ENCODE results near the gene CYLD. TPM values are rescaled to one million over a fixed set of nuclear protein-coding genes. Genes with fewer than 3 reads are reported as not detected.

Gene CYLD
- total RNA-seq, 1 donor from 2014 or later, result 27.9 TPM

GRCh38 chr16:50778284-50779163 is 36.6 kb downstream of the CYLD start:
- FAIRE-seq (no peak), DNase-seq (ENCODE audit: low read depth) (peak; percentile 7)
- H3K4me3 ChIP-seq (ENCODE audit: low read depth, low read length), result no peak overlapping the region
- peaks cover 5% of the 10 kb centered on the region for H3K36me3 ChIP-seq (ENCODE audit: control insufficient read depth, insufficient read depth, low read length)
- H3K27me3 ChIP-seq (ENCODE audit: control insufficient read depth, insufficient read depth, low read length), result no peaks in the 10 kb centered on the region
- TF ChIP-seq CTCF (IDR thresholded peaks at IDR 0.05; ENCODE audit: insufficient read depth, low read length, severe bottlenecking), result no peak

GRCh38 chr16:50781043-50781442 is 39.2 kb downstream of the CYLD start:
- no peak overlapping the region for H3K4me3 ChIP-seq (ENCODE audit: low read depth, low read length)
- no peaks in the 10 kb centered on the region for H3K27me3 ChIP-seq (ENCODE audit: control insufficient read depth, insufficient read depth, low read length)
- TF ChIP-seq CTCF (IDR thresholded peaks at IDR 0.05; ENCODE audit: insufficient read depth, low read length, severe bottlenecking), result no peak
- no peak for DNase-seq (ENCODE audit: low read depth)
- H3K36me3 ChIP-seq (ENCODE audit: control insufficient read depth, insufficient read depth, low read length), result peaks cover 5% of the 10 kb centered on the region
- FAIRE-seq, result no peak

DNA sequence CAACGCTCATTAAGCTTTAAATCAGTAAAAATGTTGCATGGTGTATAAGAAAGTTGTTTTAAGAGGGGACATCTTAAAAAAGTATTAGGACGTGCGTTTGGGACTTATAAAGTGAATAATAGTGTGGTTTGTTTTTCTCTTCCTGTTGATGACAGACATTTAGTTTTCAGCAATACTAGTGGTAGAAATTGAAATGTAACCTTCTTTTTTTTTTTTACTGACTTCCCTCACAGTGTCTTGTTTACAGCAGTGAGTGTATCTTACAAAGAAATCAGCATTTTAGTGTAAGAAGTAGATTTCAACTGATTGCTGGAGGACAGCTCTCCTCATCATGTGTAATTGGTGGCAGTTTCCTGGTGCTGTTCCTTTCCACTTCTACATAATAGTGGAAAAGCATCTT is 39.6 kb downstream of the CYLD start:
- H3K27me3 ChIP-seq (ENCODE audit: control insufficient read depth, insufficient read depth, low read length), result no peaks in the 10 kb centered on the region
- H3K4me3 ChIP-seq (ENCODE audit: low read depth, low read length), result no peak overlapping the region
- FAIRE-seq (no peak), DNase-seq (ENCODE audit: low read depth) (no peak)
- no peak for TF ChIP-seq CTCF (IDR thresholded peaks at IDR 0.05; ENCODE audit: insufficient read depth, low read length, severe bottlenecking)
- H3K36me3 ChIP-seq (ENCODE audit: control insufficient read depth, insufficient read depth, low read length), result peaks cover 5% of the 10 kb centered on the region

GRCh38 chr16:50789757-50790156 is 47.9 kb downstream of the CYLD start:
- no peaks in the 10 kb centered on the region for H3K36me3 ChIP-seq (ENCODE audit: control insufficient read depth, insufficient read depth, low read length)
- FAIRE-seq (no peak), DNase-seq (ENCODE audit: low read depth) (no peak)
- TF ChIP-seq CTCF (IDR thresholded peaks at IDR 0.05; ENCODE audit: insufficient read depth, low read length, severe bottlenecking), result no peak
- no peaks in the 10 kb centered on the region for H3K27me3 ChIP-seq (ENCODE audit: control insufficient read depth, insufficient read depth, low read length)
- H3K4me3 ChIP-seq (ENCODE audit: low read depth, low read length), result no peak overlapping the region

- Histone ChIP-seq H3K36me3 (ENCODE audit: control insufficient read depth, insufficient read depth, low read length) (peaks cover 2% of the 10 kb centered on the region), H3K4me3 (ENCODE audit: low read depth, low read length) (no peak overlapping the region), H3K27me3 (ENCODE audit: control insufficient read depth, insufficient read depth, low read length) (no peaks in the 10 kb centered on the region)
- FAIRE-seq, result no peak
- DNase-seq (ENCODE audit: low read depth), result no peak
- no peak for TF ChIP-seq CTCF (IDR thresholded peaks at IDR 0.05; ENCODE audit: insufficient read depth, low read length, severe bottlenecking)
These were observed 49.6 kb downstream of the CYLD start for GRCh38 chr16:50791522-50791921.
